H9 (cell line): Measurements from ENCODE around the gene SLC7A6. TPM values are rescaled to one million over a fixed set of nuclear protein-coding genes. Genes with fewer than 3 reads are reported as not detected.

Experiments used
- DNase-seq: peaks from one replicate; pipeline ENCODE4 v3.0.0-alpha.2; 2017
- H2AFZ ChIP-seq: one replicate; pipeline ENCODE4 v1.6.1; 2013; ENCODE audit warnings: mild to moderate bottlenecking, low read length, control low read depth, moderate library complexity
- H2AK5ac ChIP-seq: 2 replicates; pipeline ENCODE4 v1.6.1; 2013; ENCODE audit warnings: low read length, control low read depth, mixed read lengths; ENCODE audit not compliant: insufficient read length
- H2BK120ac ChIP-seq: one replicate; pipeline ENCODE4 v1.6.1; 2013; ENCODE audit warnings: low read depth, mild to moderate bottlenecking, low read length, control low read depth, inconsistent platforms; ENCODE audit not compliant: poor library complexity, severe bottlenecking
- H2BK12ac ChIP-seq: 2 replicates; pipeline ENCODE4 v1.6.1; 2013; ENCODE audit warnings: low read length, control low read depth, mixed read lengths, low read depth; ENCODE audit not compliant: insufficient read length
- H2BK15ac ChIP-seq: 2 replicates; pipeline ENCODE4 v1.6.1; 2013; ENCODE audit warnings: low read depth, low read length, control low read depth
- H2BK20ac ChIP-seq: one replicate; pipeline ENCODE4 v1.6.1; 2013; ENCODE audit warnings: low read depth, mild to moderate bottlenecking, low read length, control low read depth, inconsistent platforms; ENCODE audit not compliant: poor library complexity, severe bottlenecking
- H2BK5ac ChIP-seq: 2 replicates; pipeline ENCODE4 v1.6.1; 2013; ENCODE audit warnings: low read length, control low read depth, mixed read lengths; ENCODE audit not compliant: insufficient read length
- H3K14ac ChIP-seq: 2 replicates; pipeline ENCODE4 v1.6.1; 2013; ENCODE audit warnings: low read length, control low read depth; ENCODE audit not compliant: insufficient read depth
- H3K18ac ChIP-seq: 2 replicates; pipeline ENCODE4 v1.6.1; 2013; ENCODE audit warnings: low read depth, mild to moderate bottlenecking, mixed read lengths, low read length, control low read depth; ENCODE audit not compliant: insufficient read length
- H3K23ac ChIP-seq: 2 replicates; pipeline ENCODE4 v1.6.1; 2013; ENCODE audit warnings: low read length, control low read depth, mixed read lengths, low read depth; ENCODE audit not compliant: insufficient read length
- H3K23me2 ChIP-seq: 2 replicates; pipeline ENCODE4 v1.6.1; 2013; ENCODE audit warnings: low read depth, mild to moderate bottlenecking, mixed read lengths, low read length, control low read depth; ENCODE audit not compliant: insufficient read length, poor library complexity, severe bottlenecking
- H3K27ac ChIP-seq: 2 replicates; pipeline ENCODE4 v1.5.1; 2013; ENCODE audit warnings: low read length, control low read depth, mixed read lengths, low read depth; ENCODE audit not compliant: insufficient read length
- H3K27me3 ChIP-seq: 2 replicates; pipeline ENCODE4 v1.6.1; 2013; ENCODE audit warnings: low read length, control low read depth, inconsistent platforms; ENCODE audit not compliant: insufficient read depth
- H3K4ac ChIP-seq: 2 replicates; pipeline ENCODE4 v1.6.1; 2013; ENCODE audit warnings: low read depth, mild to moderate bottlenecking, control low read depth, inconsistent platforms, low read length, moderate library complexity
- H3K4me1 ChIP-seq: 2 replicates; pipeline ENCODE4 v1.6.1; 2013; ENCODE audit warnings: low read length, control low read depth, inconsistent platforms; ENCODE audit not compliant: insufficient read depth
- H3K4me2 ChIP-seq: 2 replicates; pipeline ENCODE4 v1.6.1; 2013; ENCODE audit warnings: low read length, control low read depth, mixed read lengths; ENCODE audit not compliant: insufficient read length, insufficient read depth
- H3K56ac ChIP-seq: 2 replicates; pipeline ENCODE4 v1.6.1; 2013; ENCODE audit warnings: low read depth, mild to moderate bottlenecking, mixed read lengths, low read length, control low read depth; ENCODE audit not compliant: insufficient read length
- H3K79me1 ChIP-seq: 2 replicates; pipeline ENCODE4 v1.6.1; 2013; ENCODE audit warnings: low read depth, mild to moderate bottlenecking, moderate library complexity, low read length, control low read depth, inconsistent platforms; ENCODE audit not compliant: insufficient read depth, poor library complexity, severe bottlenecking
- H3K79me2 ChIP-seq: 2 replicates; pipeline ENCODE4 v1.6.1; 2013; ENCODE audit warnings: low read length, control low read depth, inconsistent platforms; ENCODE audit not compliant: insufficient read depth
- H3K9ac ChIP-seq: 2 replicates; pipeline ENCODE4 v1.6.1; 2013; ENCODE audit warnings: low read length, control low read depth, mixed read lengths; ENCODE audit not compliant: insufficient read length; ENCODE audit errors: extremely low read depth
- H3K9me3 ChIP-seq: one replicate; pipeline ENCODE4 v1.6.1; 2013; ENCODE audit warnings: low read depth, low read length, inconsistent platforms; ENCODE audit not compliant: control insufficient read depth
- H3T11ph ChIP-seq: one replicate; pipeline ENCODE4 v1.6.1; 2013; ENCODE audit warnings: mild to moderate bottlenecking, low read length, control low read depth, inconsistent platforms
- H4K20me1 ChIP-seq: one replicate; pipeline ENCODE4 v1.6.1; 2013; ENCODE audit not compliant: control insufficient read depth, insufficient read length, insufficient read depth
- H4K5ac ChIP-seq: 2 replicates; pipeline ENCODE4 v1.6.1; 2013; ENCODE audit warnings: low read depth, mild to moderate bottlenecking, mixed read lengths, low read length, control low read depth; ENCODE audit not compliant: insufficient read length
- H4K8ac ChIP-seq: replicated peaks from 2 replicates; pipeline ENCODE4 v1.6.1; 2013; ENCODE audit warnings: low read length, control low read depth, mixed read lengths, low read depth; ENCODE audit not compliant: insufficient read length
- H4K91ac ChIP-seq: 2 replicates; pipeline ENCODE4 v1.6.1; 2013; ENCODE audit warnings: low read depth, mild to moderate bottlenecking, moderate library complexity, mixed read lengths, low read length, control low read depth; ENCODE audit not compliant: insufficient read length
- H3K27ac Mint-ChIP-seq, 3 experiments: 2 replicates in 2 of 3; 3 replicates in 1 of 3; pipeline ENCODE4 v1.8.0; 2020 to 2021; ENCODE audit warnings: mixed read lengths in 3 of 3, mild to moderate bottlenecking in 1 of 3, moderate library complexity in 1 of 3
- H3K27me3 Mint-ChIP-seq: 2 replicates; pipeline ENCODE4 v1.8.0; 2021; ENCODE audit warnings: low read depth, mild to moderate bottlenecking, moderate library complexity, mixed read lengths
- H3K36me3 Mint-ChIP-seq, 3 experiments: 2 replicates in 2 of 3; 3 replicates in 1 of 3; pipeline ENCODE4 v1.8.0; 2020 to 2021; ENCODE audit warnings: low read depth in 3 of 3, mixed read lengths in 3 of 3; ENCODE audit not compliant: insufficient read depth in 1 of 3
- H3K4me1 Mint-ChIP-seq, 2 experiments: 2 replicates each; pipeline ENCODE4 v1.8.0; 2020; ENCODE audit warnings: mixed read lengths in 2 of 2
- H3K4me3 Mint-ChIP-seq, 2 experiments: 2 replicates in 1 of 2; 3 replicates in 1 of 2; pipeline ENCODE4 v1.8.0; 2020 to 2021; ENCODE audit warnings: mild to moderate bottlenecking in 2 of 2, mixed read lengths in 2 of 2, moderate library complexity in 1 of 2
- H3K9me3 Mint-ChIP-seq, 2 experiments: 2 replicates in 1 of 2; 3 replicates in 1 of 2; pipeline ENCODE4 v1.8.0; 2020; ENCODE audit warnings: mild to moderate bottlenecking in 2 of 2, mixed read lengths in 2 of 2, moderate library complexity in 1 of 2
- CTCF ChIP-seq: fragments of 200-600 bp; sonication (generic); conservative IDR thresholded peaks from 3 replicates; pipeline ENCODE4 v1.8.0; 2021; ENCODE audit warnings: antibody characterized with exemption, mild to moderate bottlenecking
- WGBS: extraction: QIAGEN DNeasy Blood & Tissue Kit; methylation state at CpG from one replicate; pipeline ENCODE4 v1.1.7; 2013; ENCODE audit warnings: missing lambda C conversion rate, low lambda C conversion rate, mixed read lengths; ENCODE audit not compliant: insufficient read length; ENCODE audit errors: extremely low coverage; 5-methylcytosine and 5-hydroxymethylcytosine counted together
- total RNA-seq: library from RNA; stranded (reverse); gene quantifications from 2 replicates; pipeline ENCODE4 v1.2.1, GENCODE V29; 2021

SLC7A6 gene
- total RNA-seq, 1 experiment from 2014 or later, result 21.1 TPM

GRCh38 chr16:68279726-68280558 is 15.6 kb downstream of the SLC7A6 start:
- Histone ChIP-seq H3K23me2 (no peaks in the 10 kb centered on the region), H2BK5ac (no peak overlapping the region), H3K4me2 (no peak overlapping the region), H2AFZ (no peak overlapping the region), H3K9ac (no peak overlapping the region), H4K5ac (no peak overlapping the region), H3K14ac (no peak overlapping the region), H2BK20ac (no peak overlapping the region), H3K79me2 (no peaks in the 10 kb centered on the region), H2AK5ac (no peak overlapping the region), H3K79me1 (no peaks in the 10 kb centered on the region), H4K8ac (no peak overlapping the region), H3K18ac (no peak overlapping the region), H3K4ac (no peak overlapping the region), H3T11ph (no peak overlapping the region), H4K20me1 (no peaks in the 10 kb centered on the region), H3K23ac (no peak overlapping the region), H2BK120ac (no peak overlapping the region), H3K27me3 (no peaks in the 10 kb centered on the region), H2BK15ac (no peak overlapping the region), H3K9me3 (no peaks in the 10 kb centered on the region), H4K91ac (no peak overlapping the region), H3K56ac (no peak overlapping the region), H3K4me1 (no peaks in the 10 kb centered on the region), H2BK12ac (no peak overlapping the region), H3K27ac (no peak overlapping the region)
- no peak for TF ChIP-seq CTCF
- no peaks in the 10 kb centered on the region for H3K9me3 Mint-ChIP-seq
- peak overlapping the region in 2 of 3 experiments; percentile 3 to 4; a peak in 3 of 7 replicates for H3K27ac Mint-ChIP-seq
- no peak for DNase-seq
- no peaks in the 10 kb centered on the region for H3K27me3 Mint-ChIP-seq
- WGBS, result no CpG with 5 or more reads among the region's 13 CpGs
- H3K4me3 Mint-ChIP-seq, result no peak overlapping the region
- H3K4me1 Mint-ChIP-seq, result peaks cover 1 to 5% of the 10 kb centered on the region in 2 experiments; a peak in 2 of 4 replicates
- peaks cover 3 to 21% (median 9%) of the 10 kb centered on the region in 3 experiments; a peak in 5 of 7 replicates for H3K36me3 Mint-ChIP-seq
